Bronchial smooth muscle cell (primary cell): ENCODE data around the gene B4GALT5. TPM values are rescaled to one million over a fixed set of nuclear protein-coding genes. Genes with fewer than 3 reads are reported as not detected.

Experiments used
- total RNA-seq: library from RNA; depleted of rRNA; stranded (reverse); fragments of >200 nt; gene quantifications from 2 replicates; pipeline ENCODE4 v1.2.1, GENCODE V29; 2014

B4GALT5 gene
- total RNA-seq: 10.2 and 15.0 TPM in 2 replicates

GRCh38 chr20:49713753-49714712 lies at the start of gene B4GALT5:
Gene B4GALT5 (minus strand): TSS chr20:49713878. CDS start chr20:49713690, 188 bp downstream.

Other genes with a start within 250 kb of the B4GALT5 start
- under 0.01 and 0.17 TPM in 2 replicates for gene KCNB1, start 231.2 kb downstream of the B4GALT5 start, total RNA-seq
- 82.7 and 295 TPM in 2 replicates for gene PTGIS, start 145.7 kb downstream of the B4GALT5 start, total RNA-seq
- 6.1 and 11.6 TPM in 2 replicates for gene SLC9A8, start 99.0 kb upstream of the B4GALT5 start, total RNA-seq
- 1.1 and 1.4 TPM in 2 replicates for gene SPATA2, start 201.7 kb upstream of the B4GALT5 start, total RNA-seq
- gene RNF114, start 222.5 kb upstream of the B4GALT5 start, total RNA-seq: 68.2 and 110 TPM in 2 replicates